ENCODE measurements around the gene DEK. TPM values are rescaled to one million over a fixed set of nuclear protein-coding genes. Genes with fewer than 3 reads are reported as not detected.

Gene DEK
- total and polyA plus RNA-seq, 2 of the 13 experiments (the other 11 are each of a cell fraction or from before 2014, with no cell fraction given): 53.2 to 276 TPM

DNA sequence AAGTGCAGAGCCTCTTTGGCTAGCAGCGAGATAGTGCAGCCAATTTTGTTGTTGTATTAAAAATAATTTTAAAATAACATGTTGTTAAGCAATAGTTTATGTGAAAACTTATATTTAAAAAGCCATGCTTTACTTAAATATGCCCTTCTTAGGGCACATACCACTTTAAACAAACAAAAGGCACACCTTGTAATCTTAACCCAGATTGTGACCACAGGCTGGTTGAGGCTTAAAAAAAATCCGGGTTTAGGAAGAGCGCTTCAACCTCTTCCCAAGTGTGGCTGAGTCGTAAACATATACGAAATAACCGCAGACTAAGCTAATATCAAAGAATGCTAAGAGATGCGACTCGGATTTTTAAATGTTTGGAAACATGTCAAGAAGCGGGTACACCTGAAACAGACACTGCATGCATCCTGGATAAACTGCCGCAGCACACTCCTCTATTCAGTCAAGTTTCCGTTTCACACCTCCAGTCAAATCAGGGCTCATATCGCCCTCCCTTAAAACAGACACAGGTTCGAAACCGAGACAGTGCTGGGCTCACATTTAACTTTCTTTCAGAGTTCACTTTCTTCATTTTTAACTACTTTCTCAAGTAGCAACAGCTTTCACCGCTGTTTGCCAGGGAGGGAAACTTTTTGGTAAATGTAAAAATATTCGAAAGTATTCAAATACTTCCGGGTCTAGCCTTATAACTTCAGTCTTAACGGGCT, 1.5 kb downstream of the DEK start (continued):
- TF ChIP-seq, protein P1, sequence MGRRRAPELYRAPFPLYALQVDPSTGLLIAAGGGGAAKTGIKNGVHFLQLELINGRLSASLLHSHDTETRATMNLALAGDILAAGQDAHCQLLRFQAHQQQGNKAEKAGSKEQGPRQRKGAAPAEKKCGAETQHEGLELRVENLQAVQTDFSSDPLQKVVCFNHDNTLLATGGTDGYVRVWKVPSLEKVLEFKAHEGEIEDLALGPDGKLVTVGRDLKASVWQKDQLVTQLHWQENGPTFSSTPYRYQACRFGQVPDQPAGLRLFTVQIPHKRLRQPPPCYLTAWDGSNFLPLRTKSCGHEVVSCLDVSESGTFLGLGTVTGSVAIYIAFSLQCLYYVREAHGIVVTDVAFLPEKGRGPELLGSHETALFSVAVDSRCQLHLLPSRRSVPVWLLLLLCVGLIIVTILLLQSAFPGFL (CRISPR knock-in tag; IDR thresholded peaks at IDR 0.05): no peak
- TF ChIP-seq ZFP1 (CRISPR knock-in tag; IDR thresholded peaks at IDR 0.05): no peak
- TF ChIP-seq KLF11 (CRISPR knock-in tag; IDR thresholded peaks at IDR 0.05): no peak
- no peak for TF ChIP-seq ZFP82 (CRISPR knock-in tag; IDR thresholded peaks at IDR 0.05; ENCODE audit: borderline replicate concordance)
- TF ChIP-seq ZNF44 (CRISPR knock-in tag; IDR thresholded peaks at IDR 0.05): 0 out of 2 replicates have a peak, but pooled peaks have one; percentile 18
- TF ChIP-seq ZNF256 (CRISPR knock-in tag; conservative IDR thresholded peaks at IDR 0.05): no peak
- no peak for TF ChIP-seq ZNF598 (CRISPR knock-in tag; IDR thresholded peaks at IDR 0.05; ENCODE audit: borderline replicate concordance)
- TF ChIP-seq SMYD3 (CRISPR knock-in tag; IDR thresholded peaks at IDR 0.05): no peak
- no peak for TF ChIP-seq MXI1 (IDR thresholded peaks at IDR 0.05; ENCODE audit: borderline replicate concordance, low read depth, low read length)
- TF ChIP-seq, protein P2, sequence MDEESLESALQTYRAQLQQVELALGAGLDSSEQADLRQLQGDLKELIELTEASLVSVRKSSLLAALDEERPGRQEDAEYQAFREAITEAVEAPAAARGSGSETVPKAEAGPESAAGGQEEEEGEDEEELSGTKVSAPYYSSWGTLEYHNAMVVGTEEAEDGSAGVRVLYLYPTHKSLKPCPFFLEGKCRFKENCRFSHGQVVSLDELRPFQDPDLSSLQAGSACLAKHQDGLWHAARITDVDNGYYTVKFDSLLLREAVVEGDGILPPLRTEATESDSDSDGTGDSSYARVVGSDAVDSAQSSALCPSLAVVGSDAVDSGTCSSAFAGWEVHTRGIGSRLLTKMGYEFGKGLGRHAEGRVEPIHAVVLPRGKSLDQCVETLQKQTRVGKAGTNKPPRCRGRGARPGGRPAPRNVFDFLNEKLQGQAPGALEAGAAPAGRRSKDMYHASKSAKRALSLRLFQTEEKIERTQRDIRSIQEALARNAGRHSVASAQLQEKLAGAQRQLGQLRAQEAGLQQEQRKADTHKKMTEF (CRISPR knock-in tag; IDR thresholded peaks at IDR 0.05): 0 out of 2 replicates have a peak, but pooled peaks have one; percentile 10
- no peak for TF ChIP-seq PHF5A (CRISPR knock-in tag; IDR thresholded peaks at IDR 0.05; ENCODE audit: low read depth, unreplicated experiment)
- peak; percentile 47; the same call in 1 of the 2 replicates for TF ChIP-seq ELF1 (CRISPR knock-in tag; IDR thresholded peaks at IDR 0.05)
- TF ChIP-seq, protein P3, sequence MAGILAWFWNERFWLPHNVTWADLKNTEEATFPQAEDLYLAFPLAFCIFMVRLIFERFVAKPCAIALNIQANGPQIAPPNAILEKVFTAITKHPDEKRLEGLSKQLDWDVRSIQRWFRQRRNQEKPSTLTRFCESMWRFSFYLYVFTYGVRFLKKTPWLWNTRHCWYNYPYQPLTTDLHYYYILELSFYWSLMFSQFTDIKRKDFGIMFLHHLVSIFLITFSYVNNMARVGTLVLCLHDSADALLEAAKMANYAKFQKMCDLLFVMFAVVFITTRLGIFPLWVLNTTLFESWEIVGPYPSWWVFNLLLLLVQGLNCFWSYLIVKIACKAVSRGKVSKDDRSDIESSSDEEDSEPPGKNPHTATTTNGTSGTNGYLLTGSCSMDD (CRISPR knock-in tag; IDR thresholded peaks at IDR 0.05): no peak
- no peak for TF ChIP-seq HNRNPUL1 (IDR thresholded peaks at IDR 0.05; ENCODE audit: low read depth, low read length)
- TF ChIP-seq, protein P4, sequence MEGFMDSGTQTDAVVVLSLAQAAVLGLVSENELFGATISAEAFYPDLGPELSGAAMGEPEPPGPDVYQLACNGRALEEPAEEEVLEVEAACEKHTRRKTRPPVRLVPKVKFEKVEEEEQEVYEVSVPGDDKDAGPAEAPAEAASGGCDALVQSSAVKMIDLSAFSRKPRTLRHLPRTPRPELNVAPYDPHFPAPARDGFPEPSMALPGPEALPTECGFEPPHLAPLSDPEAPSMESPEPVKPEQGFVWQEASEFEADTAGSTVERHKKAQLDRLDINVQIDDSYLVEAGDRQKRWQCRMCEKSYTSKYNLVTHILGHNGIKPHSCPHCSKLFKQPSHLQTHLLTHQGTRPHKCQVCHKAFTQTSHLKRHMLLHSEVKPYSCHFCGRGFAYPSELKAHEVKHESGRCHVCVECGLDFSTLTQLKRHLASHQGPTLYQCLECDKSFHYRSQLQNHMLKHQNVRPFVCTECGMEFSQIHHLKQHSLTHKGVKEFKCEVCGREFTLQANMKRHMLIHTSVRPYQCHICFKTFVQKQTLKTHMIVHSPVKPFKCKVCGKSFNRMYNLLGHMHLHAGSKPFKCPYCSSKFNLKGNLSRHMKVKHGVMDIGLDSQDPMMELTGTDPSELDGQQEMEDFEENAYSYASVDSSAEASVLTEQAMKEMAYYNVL (CRISPR knock-in tag; IDR thresholded peaks at IDR 0.05; ENCODE audit: borderline replicate concordance): no peak
- TF ChIP-seq, protein P5, sequence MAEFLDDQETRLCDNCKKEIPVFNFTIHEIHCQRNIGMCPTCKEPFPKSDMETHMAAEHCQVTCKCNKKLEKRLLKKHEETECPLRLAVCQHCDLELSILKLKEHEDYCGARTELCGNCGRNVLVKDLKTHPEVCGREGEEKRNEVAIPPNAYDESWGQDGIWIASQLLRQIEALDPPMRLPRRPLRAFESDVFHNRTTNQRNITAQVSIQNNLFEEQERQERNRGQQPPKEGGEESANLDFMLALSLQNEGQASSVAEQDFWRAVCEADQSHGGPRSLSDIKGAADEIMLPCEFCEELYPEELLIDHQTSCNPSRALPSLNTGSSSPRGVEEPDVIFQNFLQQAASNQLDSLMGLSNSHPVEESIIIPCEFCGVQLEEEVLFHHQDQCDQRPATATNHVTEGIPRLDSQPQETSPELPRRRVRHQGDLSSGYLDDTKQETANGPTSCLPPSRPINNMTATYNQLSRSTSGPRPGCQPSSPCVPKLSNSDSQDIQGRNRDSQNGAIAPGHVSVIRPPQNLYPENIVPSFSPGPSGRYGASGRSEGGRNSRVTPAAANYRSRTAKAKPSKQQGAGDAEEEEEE (CRISPR knock-in tag; IDR thresholded peaks at IDR 0.05; ENCODE audit: borderline replicate concordance): no peak
- TF ChIP-seq RBFOX2 (IDR thresholded peaks at IDR 0.05; ENCODE audit: low read depth, low read length): 0 out of 2 replicates have a peak, but pooled peaks have one; percentile 5
- no peak for TF ChIP-seq ZSCAN22 (CRISPR knock-in tag; IDR thresholded peaks at IDR 0.05)
- TF ChIP-seq ZNF10 (CRISPR knock-in tag; IDR thresholded peaks at IDR 0.05; ENCODE audit: borderline replicate concordance, low read depth): no peak
- TF ChIP-seq PCBP2 (optimal IDR thresholded peaks at IDR 0.05; ENCODE audit: low read depth, low read length, poor library complexity, severe bottlenecking): no peak
- no peak for TF ChIP-seq HNRNPLL (IDR thresholded peaks at IDR 0.05; ENCODE audit: low read depth, low read length, poor library complexity, severe bottlenecking)
- TF ChIP-seq TAF15 (IDR thresholded peaks at IDR 0.05; ENCODE audit: low read depth, low read length, poor library complexity, severe bottlenecking): no peak
- TF ChIP-seq NFIB (CRISPR knock-in tag; IDR thresholded peaks at IDR 0.05; ENCODE audit: borderline replicate concordance): no peak
